Activated naive CD8-positive, alpha-beta T cell treated with anti-CD3 and anti-CD28 coated beads for 36 hours (primary cell): ENCODE results near the gene CAMK2G. TPM values are rescaled to one million over a fixed set of nuclear protein-coding genes. Genes with fewer than 3 reads are reported as not detected.
"Not testable (repeated sequence)": the region's sequence is repeated elsewhere in the genome, so short reads cannot be mapped to it uniquely, and the experiment has no call there.

ENCODE experiments used
- DNase-seq: peaks from one replicate; pipeline ENCODE4 v3.0.0; 2021
- H3K27ac Mint-ChIP-seq: one replicate; pipeline ENCODE4 v1.8.0; 2022; ENCODE audit warnings: mild to moderate bottlenecking, moderate library complexity, mixed read lengths
- H3K27me3 Mint-ChIP-seq: one replicate; pipeline ENCODE4 v1.8.0; 2022; ENCODE audit warnings: mild to moderate bottlenecking, mixed read lengths
- H3K36me3 Mint-ChIP-seq: one replicate; pipeline ENCODE4 v1.8.0; 2021; ENCODE audit warnings: mild to moderate bottlenecking, mixed read lengths
- H3K4me1 Mint-ChIP-seq: one replicate; pipeline ENCODE4 v1.8.0; 2021; ENCODE audit warnings: mixed read lengths
- H3K4me3 Mint-ChIP-seq: one replicate; pipeline ENCODE4 v1.8.0; 2022; ENCODE audit warnings: mild to moderate bottlenecking, moderate library complexity, mixed read lengths
- H3K9me3 Mint-ChIP-seq: one replicate; pipeline ENCODE4 v1.8.0; 2022; ENCODE audit warnings: mixed read lengths
- total RNA-seq, 2 experiments: library from RNA; stranded (reverse); gene quantifications; one replicate each; pipeline ENCODE4 v1.2.3, GENCODE V29; 2021

The CAMK2G gene
- total RNA-seq, 2 experiments from 2014 or later = 16.5 to 17.4 TPM

DNA sequence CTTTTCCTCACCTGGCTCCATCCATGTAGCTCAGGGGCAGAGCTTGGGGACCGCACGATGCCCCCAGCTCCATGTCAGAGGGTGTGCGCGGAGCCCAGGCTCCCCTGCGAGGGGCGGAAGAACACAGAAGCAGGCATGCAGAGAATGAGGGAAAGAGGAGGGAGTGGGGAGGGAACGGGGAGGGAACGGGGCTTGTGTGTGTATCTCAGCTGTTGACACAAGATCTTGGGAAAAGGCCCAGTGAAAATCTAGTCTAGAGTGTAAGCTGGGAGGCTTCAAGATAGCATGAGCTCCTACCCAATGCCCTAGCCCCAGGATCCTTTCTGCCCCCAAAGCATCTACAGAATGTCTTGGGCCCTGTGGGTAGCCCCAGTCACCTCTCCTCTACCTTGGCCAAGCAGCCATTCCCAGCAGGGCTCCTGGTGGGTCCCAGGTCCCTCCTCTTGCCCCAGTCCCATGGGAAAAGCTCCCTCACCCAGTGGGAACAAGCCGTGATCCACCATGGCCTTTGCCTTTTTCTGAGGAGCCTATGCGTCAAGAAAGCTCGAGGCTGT, 37.9 kb downstream of the CAMK2G start:
- H3K27ac Mint-ChIP-seq = no peak overlapping the region
- peaks cover 4% of the 10 kb centered on the region for H3K36me3 Mint-ChIP-seq
- no peaks in the 10 kb centered on the region for H3K9me3 Mint-ChIP-seq
- H3K27me3 Mint-ChIP-seq = no peaks in the 10 kb centered on the region
- H3K4me3 Mint-ChIP-seq = no peak overlapping the region
- H3K4me1 Mint-ChIP-seq = no peaks in the 10 kb centered on the region
- no peak for DNase-seq

DNA sequence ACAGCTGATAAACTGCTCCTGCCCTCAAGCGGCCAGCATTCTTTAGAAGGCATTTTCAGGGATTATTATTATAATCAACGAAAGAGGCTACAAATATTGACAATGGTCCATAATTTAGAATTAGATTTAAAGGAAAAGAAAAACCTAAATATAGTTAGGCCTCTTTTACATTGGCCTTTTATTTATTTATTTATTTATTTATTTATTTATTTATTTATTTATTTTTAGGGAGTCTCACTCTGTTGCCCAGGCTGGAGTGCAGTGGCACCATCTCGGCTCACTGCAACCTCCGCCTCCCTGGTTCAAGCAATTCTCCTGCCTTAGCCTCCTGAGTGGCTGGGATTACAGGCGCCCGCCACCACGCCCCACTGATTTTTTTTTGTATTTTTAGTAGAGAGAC, 45.3 kb downstream of the CAMK2G start:
- not testable (repeated sequence) for H3K27me3 Mint-ChIP-seq, H3K4me1 Mint-ChIP-seq, H3K36me3 Mint-ChIP-seq, H3K4me3 Mint-ChIP-seq, H3K9me3 Mint-ChIP-seq, DNase-seq, H3K27ac Mint-ChIP-seq

DNA sequence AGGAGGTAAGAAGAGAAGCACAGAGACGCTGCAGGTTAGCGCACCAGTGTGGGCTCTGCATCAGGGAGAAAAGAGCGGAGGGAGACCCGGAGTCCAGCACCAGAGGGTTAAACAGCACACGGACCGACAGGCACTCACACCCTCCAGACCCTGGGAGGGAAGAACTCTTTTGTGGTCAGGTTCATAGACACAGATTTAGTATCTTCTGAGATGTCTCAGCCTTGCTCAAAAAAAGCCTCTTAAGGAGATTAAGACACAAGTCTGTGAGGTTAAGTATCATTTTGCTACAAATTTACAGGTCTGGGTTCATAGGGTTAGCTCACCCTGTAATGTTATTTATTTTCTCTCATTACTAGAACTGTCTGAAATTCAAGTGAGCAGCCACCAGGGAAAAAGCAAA, 46.2 kb downstream of the CAMK2G start:
- DNase-seq = no peak
- no peaks in the 10 kb centered on the region for H3K9me3 Mint-ChIP-seq
- no peak overlapping the region for H3K27ac Mint-ChIP-seq
- no peaks in the 10 kb centered on the region for H3K4me1 Mint-ChIP-seq
- H3K27me3 Mint-ChIP-seq = no peaks in the 10 kb centered on the region
- no peak overlapping the region for H3K4me3 Mint-ChIP-seq
- no peaks in the 10 kb centered on the region for H3K36me3 Mint-ChIP-seq

DNA sequence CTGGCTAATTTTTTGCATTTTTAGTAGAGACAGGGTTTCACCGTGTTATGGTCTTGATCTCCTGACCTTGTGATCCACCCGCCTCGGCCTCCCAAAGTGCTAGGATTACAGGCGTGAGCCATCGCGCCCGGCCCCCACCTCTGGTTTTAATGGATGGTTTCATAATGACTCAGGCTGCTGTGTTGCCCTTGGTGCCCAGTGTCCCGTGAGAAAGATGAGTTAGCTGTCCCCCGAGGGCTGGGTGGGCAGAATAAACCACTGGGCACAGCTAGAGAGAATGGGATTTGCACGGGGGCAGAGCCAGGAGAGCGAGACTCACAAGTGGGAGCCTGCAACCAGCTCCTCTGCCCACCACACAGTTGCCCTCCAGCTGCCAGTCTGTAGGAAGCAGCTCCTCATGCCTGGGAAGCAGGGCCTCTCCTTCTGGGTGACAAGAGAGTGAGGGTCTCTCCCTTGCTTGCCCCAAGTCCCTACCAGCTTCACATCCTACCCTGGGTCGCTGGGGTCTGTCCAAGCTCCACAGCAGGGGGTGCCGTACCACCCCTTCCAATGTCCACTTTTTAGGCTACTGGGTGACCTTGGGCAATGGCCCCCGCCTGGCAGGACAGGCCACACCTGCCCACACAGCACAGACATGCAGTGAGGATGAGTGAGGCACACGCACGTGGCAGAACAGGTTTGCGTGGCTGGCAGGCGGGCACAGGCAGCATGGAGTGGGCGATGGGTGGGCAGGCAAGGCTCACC, 46.8 kb downstream of the CAMK2G start:
- Mint-ChIP-seq H3K27ac (no peak overlapping the region), H3K4me1 (no peaks in the 10 kb centered on the region), H3K9me3 (no peaks in the 10 kb centered on the region), H3K36me3 (no peaks in the 10 kb centered on the region), H3K27me3 (no peaks in the 10 kb centered on the region), H3K4me3 (no peak overlapping the region)
- DNase-seq = no peak

DNA sequence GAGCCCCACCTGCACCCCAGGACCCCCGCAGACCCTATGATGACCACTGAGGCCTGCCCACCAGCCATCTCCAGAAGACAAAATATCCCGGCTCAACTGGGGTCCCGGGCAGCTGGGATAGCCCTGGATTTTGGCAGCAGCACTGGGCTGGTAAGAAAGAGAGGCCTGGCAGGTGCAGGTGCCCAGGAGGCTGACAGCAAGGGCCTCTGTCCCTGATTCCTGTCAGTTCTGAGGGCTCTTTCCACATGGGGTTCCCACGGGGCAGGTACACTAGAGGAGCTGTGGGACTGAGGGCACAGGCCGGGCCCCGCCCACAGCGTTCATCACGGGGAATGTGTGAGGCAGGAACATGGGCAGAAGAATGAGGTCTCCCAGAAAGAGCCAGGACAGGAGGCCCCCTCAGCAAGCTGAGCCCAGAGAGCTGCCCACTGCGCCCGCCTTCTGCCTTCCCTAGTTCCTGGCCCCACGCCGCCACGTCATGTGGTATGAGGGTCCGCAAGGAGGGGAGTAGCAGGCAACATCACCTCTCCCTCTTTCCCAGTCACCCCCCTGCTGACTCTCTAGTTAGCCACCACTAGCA, 50.1 kb downstream of the CAMK2G start:
- Mint-ChIP-seq H3K27me3 (no peaks in the 10 kb centered on the region), H3K27ac (no peak overlapping the region), H3K4me3 (no peak overlapping the region), H3K36me3 (peaks cover under 1% of the 10 kb centered on the region), H3K9me3 (no peaks in the 10 kb centered on the region), H3K4me1 (no peaks in the 10 kb centered on the region)
- DNase-seq = no peak

DNA sequence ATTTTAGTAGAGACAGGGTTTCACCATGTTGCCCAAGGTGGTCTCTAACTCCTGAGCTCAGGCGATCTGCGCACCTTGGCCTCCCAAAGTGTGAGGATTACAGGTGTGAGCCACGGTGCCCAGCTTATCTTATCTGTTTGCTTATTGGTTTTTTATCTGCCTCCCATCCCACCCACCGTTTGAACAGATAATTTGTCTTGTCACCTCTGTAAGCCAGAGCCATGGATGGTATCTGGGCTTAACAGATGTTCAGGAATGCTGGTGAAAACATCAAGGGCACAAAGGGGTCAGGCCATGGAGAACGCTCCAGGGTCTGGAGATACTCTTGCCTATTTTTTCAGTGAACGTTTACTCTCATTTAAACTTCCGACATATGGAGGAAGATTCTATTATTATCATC, 51.0 kb downstream of the CAMK2G start:
- Mint-ChIP-seq H3K4me3 (no peak overlapping the region), H3K4me1 (no peaks in the 10 kb centered on the region), H3K36me3 (peaks cover 2% of the 10 kb centered on the region), H3K27me3 (no peaks in the 10 kb centered on the region), H3K9me3 (no peaks in the 10 kb centered on the region), H3K27ac (no peak overlapping the region)
- no peak for DNase-seq

DNA sequence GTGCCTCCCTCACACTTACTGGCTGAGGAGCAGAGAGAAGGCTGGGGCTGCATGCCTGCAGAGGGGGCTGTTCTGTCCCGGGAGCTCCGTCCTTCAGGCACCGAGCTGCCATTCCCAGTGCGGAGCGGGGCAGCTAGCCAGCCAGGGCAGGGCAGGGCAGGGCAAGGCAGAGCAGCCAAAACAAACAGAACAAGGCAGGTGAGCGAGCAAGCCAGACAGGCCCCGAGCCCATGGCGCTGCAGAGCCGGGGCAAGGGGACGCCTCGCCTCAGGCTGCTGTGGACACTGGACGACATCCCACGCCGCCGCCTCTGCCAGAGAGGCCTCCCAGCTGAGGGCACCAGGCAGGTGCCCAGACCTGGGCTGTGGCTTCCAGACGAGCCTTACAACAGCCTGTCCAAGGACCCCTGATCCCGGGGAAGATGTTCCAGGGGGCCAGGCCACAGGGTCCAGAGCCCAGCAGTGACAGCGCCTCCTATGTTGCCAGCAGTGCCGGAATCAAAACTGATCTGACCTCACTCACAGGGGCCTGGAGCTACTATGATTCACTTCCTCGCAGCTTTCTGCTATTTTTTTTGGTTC, 54.8 kb downstream of the CAMK2G start:
- no peaks in the 10 kb centered on the region for H3K4me1 Mint-ChIP-seq
- no peak overlapping the region for H3K4me3 Mint-ChIP-seq
- peaks cover 4% of the 10 kb centered on the region for H3K36me3 Mint-ChIP-seq
- DNase-seq = no peak
- no peak overlapping the region for H3K27ac Mint-ChIP-seq
- H3K27me3 Mint-ChIP-seq = no peaks in the 10 kb centered on the region
- H3K9me3 Mint-ChIP-seq = no peaks in the 10 kb centered on the region

DNA sequence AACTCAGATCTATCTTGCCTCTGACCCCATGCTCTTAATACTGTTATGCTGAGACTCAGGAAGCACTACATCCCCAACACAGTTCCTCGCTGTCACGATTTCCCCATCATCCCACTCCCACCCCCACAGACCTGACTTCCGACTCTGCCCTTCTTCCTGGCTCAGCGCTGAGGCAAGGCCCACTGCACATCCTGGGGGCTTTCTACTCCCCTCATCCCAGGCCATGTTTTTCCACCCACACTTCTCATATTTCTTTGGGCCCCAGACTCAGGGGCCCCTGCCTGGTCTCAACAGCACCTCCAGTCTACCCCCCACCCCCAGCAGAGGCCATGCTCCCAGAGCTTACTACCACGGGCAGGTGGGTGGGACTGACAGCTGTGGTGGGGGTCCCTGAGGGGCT, 55.3 kb downstream of the CAMK2G start:
- no peaks in the 10 kb centered on the region for H3K4me1 Mint-ChIP-seq
- H3K4me3 Mint-ChIP-seq = no peak overlapping the region
- H3K9me3 Mint-ChIP-seq = no peaks in the 10 kb centered on the region
- DNase-seq = no peak
- no peak overlapping the region for H3K27ac Mint-ChIP-seq
- no peaks in the 10 kb centered on the region for H3K27me3 Mint-ChIP-seq
- peaks cover 4% of the 10 kb centered on the region for H3K36me3 Mint-ChIP-seq

DNA sequence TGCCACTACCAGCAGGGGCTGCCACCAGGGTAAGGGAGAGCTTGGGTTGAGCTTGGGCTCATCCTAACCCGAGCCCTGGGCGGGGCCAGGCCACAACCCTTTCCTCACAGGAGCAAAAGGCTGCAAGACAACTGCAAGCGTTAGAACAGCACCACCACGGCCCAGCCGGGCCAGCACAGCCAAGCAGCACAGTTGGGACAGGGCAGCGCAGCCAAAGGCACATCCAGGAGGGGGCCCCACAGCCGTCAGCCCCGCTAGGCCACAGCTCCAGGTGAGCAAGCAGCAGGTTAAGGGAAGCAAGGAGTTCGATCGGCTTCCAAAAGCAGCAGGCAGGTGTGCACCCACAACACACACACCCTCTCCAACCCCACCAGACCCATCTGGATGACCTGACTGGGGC, 56.0 kb downstream of the CAMK2G start:
- Mint-ChIP-seq H3K36me3 (peaks cover 4% of the 10 kb centered on the region), H3K27me3 (no peaks in the 10 kb centered on the region), H3K9me3 (no peaks in the 10 kb centered on the region), H3K4me3 (no peak overlapping the region), H3K27ac (no peak overlapping the region), H3K4me1 (no peaks in the 10 kb centered on the region)
- no peak for DNase-seq

DNA sequence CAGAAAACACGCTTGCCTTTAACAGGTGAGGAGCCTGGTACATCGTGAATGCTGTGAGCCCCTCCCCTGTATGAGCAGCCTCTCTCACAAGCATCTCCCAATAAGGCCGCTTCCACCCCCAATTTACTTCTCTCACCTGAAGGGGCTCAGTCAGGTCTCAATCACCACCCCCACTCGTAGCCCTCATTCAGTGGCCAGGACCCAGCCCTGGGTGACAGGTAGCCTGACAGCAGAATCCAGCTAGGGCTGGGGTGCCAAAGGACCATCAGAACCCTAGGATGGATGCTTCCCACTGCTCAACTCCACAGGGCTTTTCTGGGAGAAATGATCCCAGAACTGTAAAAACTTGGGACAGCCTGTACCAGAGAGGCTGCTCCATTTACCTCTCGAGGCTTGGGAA, 56.5 kb downstream of the CAMK2G start:
- H3K9me3 Mint-ChIP-seq = no peaks in the 10 kb centered on the region
- H3K4me1 Mint-ChIP-seq = no peaks in the 10 kb centered on the region
- H3K4me3 Mint-ChIP-seq = no peak overlapping the region
- H3K27ac Mint-ChIP-seq = no peak overlapping the region
- peaks cover 4% of the 10 kb centered on the region for H3K36me3 Mint-ChIP-seq
- DNase-seq = no peak
- H3K27me3 Mint-ChIP-seq = no peaks in the 10 kb centered on the region

DNA sequence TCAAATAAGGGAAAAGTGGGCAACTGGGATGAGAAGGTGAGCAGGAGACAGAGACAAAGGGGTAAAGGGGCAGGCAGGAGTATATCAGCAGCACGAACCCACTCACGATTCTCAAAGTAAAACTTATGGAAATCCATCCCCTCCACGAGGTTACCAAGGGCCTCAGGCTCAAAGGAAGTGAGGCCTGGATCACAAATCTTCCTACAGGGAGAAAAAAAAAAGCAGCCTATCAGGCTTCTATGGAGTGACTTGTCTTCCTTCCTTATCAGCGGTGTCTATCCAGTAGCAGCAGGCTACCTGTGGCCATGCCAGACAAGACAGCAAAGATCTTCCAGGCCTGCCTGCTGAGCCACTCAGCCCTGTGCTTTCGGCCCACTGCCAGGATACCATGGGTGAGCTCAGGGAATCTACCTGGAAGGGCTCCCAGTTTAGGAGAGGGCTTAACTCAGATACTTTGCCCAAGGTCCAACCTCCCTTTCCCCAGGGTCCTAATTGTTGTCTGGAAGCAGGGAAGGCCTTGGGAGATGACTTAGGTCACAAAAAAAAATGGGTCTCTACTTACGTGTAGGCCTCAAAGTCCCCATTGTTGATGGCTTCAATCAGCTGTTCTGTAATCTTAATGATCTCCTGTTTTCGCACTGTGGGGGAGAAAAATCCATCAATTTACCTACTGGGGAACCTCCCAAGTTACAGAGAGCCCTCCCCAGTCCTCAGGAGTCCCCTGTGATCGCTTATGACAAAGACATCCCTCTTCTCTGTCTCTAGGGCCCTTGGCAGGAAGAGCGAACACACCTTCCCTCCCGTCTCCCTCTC, 57.2 kb downstream of the CAMK2G start:
- DNase-seq = no peak
- Mint-ChIP-seq H3K36me3 (peaks cover 4% of the 10 kb centered on the region), H3K27me3 (no peaks in the 10 kb centered on the region), H3K4me1 (no peaks in the 10 kb centered on the region), H3K27ac (peak overlapping the region; percentile 22), H3K4me3 (no peak overlapping the region), H3K9me3 (no peaks in the 10 kb centered on the region)

DNA sequence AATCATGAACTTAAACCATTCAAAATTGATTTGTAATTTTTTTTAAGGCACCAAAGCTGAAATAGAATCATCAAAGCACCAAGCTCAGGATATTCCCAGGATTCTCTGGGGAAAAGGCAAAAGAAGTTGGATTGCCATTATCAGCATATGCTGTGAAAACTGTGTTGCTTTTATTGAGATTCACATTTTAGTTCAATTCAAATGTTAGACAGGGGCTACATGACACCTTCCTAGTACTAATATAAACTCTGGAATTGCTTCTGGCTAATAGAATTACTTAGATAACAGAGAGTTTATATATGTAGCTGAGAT, 58.7 kb downstream of the CAMK2G start:
- Mint-ChIP-seq H3K27me3 (no peaks in the 10 kb centered on the region), H3K36me3 (peaks cover 4% of the 10 kb centered on the region), H3K27ac (no peak overlapping the region), H3K4me3 (no peak overlapping the region), H3K9me3 (no peaks in the 10 kb centered on the region), H3K4me1 (no peaks in the 10 kb centered on the region)
- DNase-seq = no peak

DNA sequence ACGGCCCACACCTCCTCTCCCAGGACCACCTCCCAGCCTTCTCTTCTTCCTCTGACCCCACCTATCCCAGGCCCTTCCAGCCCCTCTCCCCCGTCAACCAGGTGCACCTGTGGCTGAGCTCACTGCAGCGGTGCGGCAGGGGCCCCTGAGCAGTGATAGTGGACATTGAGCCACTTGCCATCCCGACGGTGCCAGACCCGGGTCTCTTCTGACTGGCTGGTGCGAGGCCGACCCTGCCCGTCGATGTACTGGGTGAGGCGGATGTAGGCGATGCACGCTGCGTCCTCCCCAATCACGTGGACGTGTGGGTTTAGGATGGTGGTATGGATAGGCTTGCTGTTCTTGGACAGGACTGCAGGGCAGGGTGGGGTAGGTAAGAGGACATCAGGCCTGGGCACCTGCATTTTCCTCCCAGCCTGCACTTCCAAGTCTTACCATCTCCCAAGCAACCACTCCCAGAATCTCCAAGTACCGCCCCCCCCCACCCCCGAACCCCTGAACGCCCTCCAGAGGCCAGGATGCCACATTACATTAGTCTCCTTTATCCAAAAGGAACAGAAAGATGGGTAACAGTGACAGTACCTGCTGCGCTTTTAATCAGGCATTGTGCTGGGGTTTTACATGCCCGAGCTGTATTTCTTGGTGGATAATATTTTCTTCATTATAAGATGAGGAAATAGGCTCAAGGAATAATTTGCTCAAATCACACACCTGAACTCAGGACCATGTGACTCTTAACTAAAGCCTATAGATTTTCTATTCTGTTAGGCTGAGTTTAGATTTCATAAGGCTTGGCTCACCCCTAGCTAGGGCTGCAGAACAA, 59.2 kb downstream of the CAMK2G start:
- no peak for DNase-seq
- peaks cover 4% of the 10 kb centered on the region for H3K4me1 Mint-ChIP-seq
- no peaks in the 10 kb centered on the region for H3K27me3 Mint-ChIP-seq
- H3K4me3 Mint-ChIP-seq = no peak overlapping the region
- H3K36me3 Mint-ChIP-seq = peaks cover 9% of the 10 kb centered on the region
- H3K27ac Mint-ChIP-seq = no peak overlapping the region
- H3K9me3 Mint-ChIP-seq = no peaks in the 10 kb centered on the region

DNA sequence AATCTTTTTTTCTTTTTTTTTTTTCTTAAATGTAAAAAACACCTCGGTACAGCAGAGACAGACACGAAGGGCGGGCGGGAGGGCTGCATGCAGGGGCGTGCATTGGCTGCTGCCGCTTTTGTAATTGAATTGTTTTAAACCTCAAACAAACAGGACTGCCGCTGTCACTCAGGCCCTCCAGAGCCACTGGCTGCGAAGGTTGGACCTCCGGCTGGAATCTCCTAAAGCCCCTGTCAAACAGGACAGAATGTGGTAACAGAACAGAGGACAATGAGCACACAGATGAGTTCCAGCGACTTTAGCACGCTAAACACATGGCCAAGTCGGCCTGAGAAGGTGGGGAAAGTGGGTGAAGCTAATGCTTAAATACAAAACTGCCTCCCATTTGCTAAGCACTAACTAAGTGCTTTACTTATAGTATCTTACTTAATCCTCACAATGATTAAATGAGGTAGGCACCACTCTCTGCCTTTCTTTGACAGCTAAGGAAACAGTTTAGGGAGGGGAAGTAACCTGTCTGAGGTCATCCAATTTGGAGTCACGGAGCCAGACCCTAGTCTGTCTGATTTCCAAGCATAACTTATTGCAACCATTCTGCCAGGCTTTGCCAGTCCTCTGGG, 60.0 kb downstream of the CAMK2G start:
- no peak overlapping the region for H3K27ac Mint-ChIP-seq

More for the DNA sequence above, 60.0 kb downstream of the CAMK2G start:
- H3K4me3 Mint-ChIP-seq = no peak overlapping the region
- H3K9me3 Mint-ChIP-seq = no peaks in the 10 kb centered on the region
- peaks cover 9% of the 10 kb centered on the region for H3K4me1 Mint-ChIP-seq
- H3K27me3 Mint-ChIP-seq = no peaks in the 10 kb centered on the region
- H3K36me3 Mint-ChIP-seq = peaks cover 15% of the 10 kb centered on the region
- no peak for DNase-seq
